ENCODE data around the gene WNK1. TPM values are rescaled to one million over a fixed set of nuclear protein-coding genes. Genes with fewer than 3 reads are reported as not detected.

The WNK1 gene
- total and polyA plus RNA-seq, 2 donors from 2014 or later = 40.2 to 173 TPM

DNA sequence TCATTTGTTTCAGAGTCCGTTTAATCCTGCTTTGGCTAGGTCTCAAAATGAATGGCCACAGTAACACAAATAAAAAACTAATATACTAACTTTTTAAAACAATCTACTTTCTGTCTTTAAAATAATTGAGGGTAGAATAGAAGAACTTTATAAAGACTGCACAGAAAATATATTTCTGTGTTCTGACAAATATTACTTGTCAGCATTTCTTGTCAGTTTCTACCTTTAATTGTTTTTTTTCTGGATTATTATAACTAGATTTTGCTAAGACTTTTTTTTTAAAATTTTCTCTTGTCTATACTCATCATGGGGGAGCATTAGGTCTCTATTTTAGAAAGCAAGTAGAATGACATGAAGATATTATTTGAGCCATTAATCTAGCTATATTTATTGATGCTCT lies 110.9 kb downstream of the WNK1 start:
- Histone ChIP-seq H3K4me1 (ENCODE audit: control insufficient read depth in 2 of 3, insufficient read depth in 2 of 3, low read depth in 1 of 3, low read length in 3 of 3) (peaks cover 0 to 2% (median 0%) of the 10 kb centered on the region in 3 donors), H3K4me3 (ENCODE audit: low read length in 3 of 3) (no peak overlapping the region), H3K27ac (ENCODE audit: low read depth in 2 of 2, low read length in 2 of 2) (no peak overlapping the region), H3K9ac (ENCODE audit: low read length in 3 of 3) (no peak overlapping the region), H3K27me3 (ENCODE audit: control insufficient read depth, insufficient read depth, low read length) (no peaks in the 10 kb centered on the region), H3K9me3 (ENCODE audit: control insufficient read depth in 2 of 3, insufficient read depth in 1 of 3, low read length in 3 of 3) (no peaks in the 10 kb centered on the region), H3K36me3 (ENCODE audit: control insufficient read depth in 2 of 3, insufficient read depth in 3 of 3, low read length in 3 of 3) (peaks cover 2 to 44% (median 23%) of the 10 kb centered on the region in 3 donors)
- FAIRE-seq (no peak), DNase-seq (no peak)
- TF ChIP-seq, protein P1, sequence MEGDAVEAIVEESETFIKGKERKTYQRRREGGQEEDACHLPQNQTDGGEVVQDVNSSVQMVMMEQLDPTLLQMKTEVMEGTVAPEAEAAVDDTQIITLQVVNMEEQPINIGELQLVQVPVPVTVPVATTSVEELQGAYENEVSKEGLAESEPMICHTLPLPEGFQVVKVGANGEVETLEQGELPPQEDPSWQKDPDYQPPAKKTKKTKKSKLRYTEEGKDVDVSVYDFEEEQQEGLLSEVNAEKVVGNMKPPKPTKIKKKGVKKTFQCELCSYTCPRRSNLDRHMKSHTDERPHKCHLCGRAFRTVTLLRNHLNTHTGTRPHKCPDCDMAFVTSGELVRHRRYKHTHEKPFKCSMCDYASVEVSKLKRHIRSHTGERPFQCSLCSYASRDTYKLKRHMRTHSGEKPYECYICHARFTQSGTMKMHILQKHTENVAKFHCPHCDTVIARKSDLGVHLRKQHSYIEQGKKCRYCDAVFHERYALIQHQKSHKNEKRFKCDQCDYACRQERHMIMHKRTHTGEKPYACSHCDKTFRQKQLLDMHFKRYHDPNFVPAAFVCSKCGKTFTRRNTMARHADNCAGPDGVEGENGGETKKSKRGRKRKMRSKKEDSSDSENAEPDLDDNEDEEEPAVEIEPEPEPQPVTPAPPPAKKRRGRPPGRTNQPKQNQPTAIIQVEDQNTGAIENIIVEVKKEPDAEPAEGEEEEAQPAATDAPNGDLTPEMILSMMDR (IDR thresholded peaks at IDR 0.05; ENCODE audit: borderline replicate concordance, extremely low read depth, insufficient read depth) = no peak
- intact Hi-C loops (cut with DNase I) = no loop called here

DNA sequence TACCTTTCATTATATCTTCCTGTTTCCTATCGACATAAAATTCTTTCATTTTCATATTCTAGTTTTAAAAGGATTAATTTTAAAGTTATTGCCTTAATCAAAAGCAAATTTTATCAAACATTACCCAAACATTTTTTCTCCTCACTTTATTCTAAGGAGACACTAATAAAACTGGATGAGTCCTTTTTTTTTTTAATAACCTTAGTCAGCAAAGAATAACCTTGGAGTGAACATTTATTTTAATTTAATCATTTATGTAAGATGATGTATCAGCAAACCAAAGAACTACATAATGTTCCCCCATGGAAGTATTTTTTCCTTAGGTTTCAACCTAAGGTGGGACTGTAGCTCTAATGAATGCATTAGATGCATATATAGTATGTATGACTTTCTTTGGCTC lies 113.2 kb downstream of the WNK1 start:
- no peaks in the 10 kb centered on the region for H3K27me3 ChIP-seq (ENCODE audit: control insufficient read depth, insufficient read depth, low read length)
- H3K9me3 ChIP-seq (ENCODE audit: control insufficient read depth in 2 of 3, insufficient read depth in 1 of 3, low read length in 3 of 3) = no peaks in the 10 kb centered on the region
- TF ChIP-seq, protein P1 (IDR thresholded peaks at IDR 0.05; ENCODE audit: borderline replicate concordance, extremely low read depth, insufficient read depth) = no peak
- FAIRE-seq (no peak), DNase-seq (no peak)
- no peak overlapping the region for H3K9ac ChIP-seq (ENCODE audit: low read length in 3 of 3)
- peaks cover 0 to 2% (median 0%) of the 10 kb centered on the region in 3 donors for H3K4me1 ChIP-seq (ENCODE audit: control insufficient read depth in 2 of 3, insufficient read depth in 2 of 3, low read depth in 1 of 3, low read length in 3 of 3)
- intact Hi-C loops (cut with DNase I) = no loop called here
- no peak overlapping the region for H3K27ac ChIP-seq (ENCODE audit: low read depth in 2 of 2, low read length in 2 of 2)
- peaks cover 2 to 45% (median 31%) of the 10 kb centered on the region in 3 donors for H3K36me3 ChIP-seq (ENCODE audit: control insufficient read depth in 2 of 3, insufficient read depth in 3 of 3, low read length in 3 of 3)
- no peak overlapping the region for H3K4me3 ChIP-seq (ENCODE audit: low read length in 3 of 3)

DNA sequence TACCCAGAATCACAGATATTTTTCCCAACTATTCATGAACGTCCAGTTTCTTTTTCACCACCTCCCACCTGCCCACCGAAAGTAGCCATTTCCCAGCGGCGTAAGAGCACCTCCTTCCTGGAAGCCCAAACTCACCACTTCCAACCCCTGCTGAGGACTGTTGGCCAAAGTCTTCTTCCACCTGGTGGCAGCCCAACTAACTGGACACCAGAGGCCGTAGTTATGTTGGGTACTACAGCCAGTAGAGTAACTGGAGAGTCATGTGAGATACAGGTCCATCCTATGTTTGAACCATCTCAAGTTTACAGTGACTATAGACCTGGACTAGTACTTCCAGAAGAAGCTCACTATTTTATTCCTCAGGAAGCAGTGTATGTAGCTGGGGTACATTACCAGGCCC lies 115.5 kb downstream of the WNK1 start:
- DNase-seq (no peak), FAIRE-seq (no peak)
- no peaks in the 10 kb centered on the region for H3K9me3 ChIP-seq (ENCODE audit: control insufficient read depth in 2 of 3, insufficient read depth in 1 of 3, low read length in 3 of 3)
- H3K4me1 ChIP-seq (ENCODE audit: control insufficient read depth in 2 of 3, insufficient read depth in 2 of 3, low read depth in 1 of 3, low read length in 3 of 3) = no peaks in the 10 kb centered on the region
- TF ChIP-seq, protein P1 (IDR thresholded peaks at IDR 0.05; ENCODE audit: borderline replicate concordance, extremely low read depth, insufficient read depth) = no peak
- H3K27me3 ChIP-seq (ENCODE audit: control insufficient read depth, insufficient read depth, low read length) = no peaks in the 10 kb centered on the region
- H3K4me3 ChIP-seq (ENCODE audit: low read length in 3 of 3) = no peak overlapping the region
- no peak overlapping the region for H3K27ac ChIP-seq (ENCODE audit: low read depth in 2 of 2, low read length in 2 of 2)
- intact Hi-C loops (cut with DNase I) = no loop called here
- peaks cover 0 to 25% (median 20%) of the 10 kb centered on the region in 3 donors for H3K36me3 ChIP-seq (ENCODE audit: control insufficient read depth in 2 of 3, insufficient read depth in 3 of 3, low read length in 3 of 3)
- no peak overlapping the region for H3K9ac ChIP-seq (ENCODE audit: low read length in 3 of 3)

DNA sequence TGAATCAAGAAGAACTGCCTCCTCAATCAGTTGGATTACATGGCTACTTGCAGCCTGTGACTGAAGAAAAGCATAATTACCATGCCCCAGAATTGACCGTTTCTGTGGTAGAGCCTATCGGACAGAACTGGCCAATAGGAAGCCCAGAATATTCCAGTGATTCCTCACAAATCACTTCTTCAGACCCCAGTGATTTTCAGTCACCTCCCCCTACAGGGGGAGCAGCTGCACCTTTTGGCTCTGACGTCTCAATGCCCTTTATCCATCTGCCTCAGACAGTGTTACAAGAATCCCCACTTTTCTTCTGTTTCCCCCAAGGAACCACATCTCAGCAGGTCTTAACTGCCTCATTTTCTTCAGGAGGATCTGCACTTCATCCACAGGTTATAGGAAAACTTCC lies 116.3 kb downstream of the WNK1 start:
- Histone ChIP-seq H3K27ac (ENCODE audit: low read depth in 2 of 2, low read length in 2 of 2) (no peak overlapping the region), H3K4me1 (ENCODE audit: control insufficient read depth in 2 of 3, insufficient read depth in 2 of 3, low read depth in 1 of 3, low read length in 3 of 3) (peaks cover 0 to under 1% (median 0%) of the 10 kb centered on the region in 3 donors), H3K9me3 (ENCODE audit: control insufficient read depth in 2 of 3, insufficient read depth in 1 of 3, low read length in 3 of 3) (no peaks in the 10 kb centered on the region), H3K27me3 (ENCODE audit: control insufficient read depth, insufficient read depth, low read length) (no peaks in the 10 kb centered on the region), H3K9ac (ENCODE audit: low read length in 3 of 3) (no peak overlapping the region), H3K4me3 (ENCODE audit: low read length in 3 of 3) (no peak overlapping the region), H3K36me3 (ENCODE audit: control insufficient read depth in 2 of 3, insufficient read depth in 3 of 3, low read length in 3 of 3) (peaks cover 0 to 24% (median 20%) of the 10 kb centered on the region in 3 donors)
- intact Hi-C loops (cut with DNase I) = no loop called here
- DNase-seq = no peak
- TF ChIP-seq, protein P1 (IDR thresholded peaks at IDR 0.05; ENCODE audit: borderline replicate concordance, extremely low read depth, insufficient read depth) = no peak
- FAIRE-seq = no peak
